ENCODE results near the gene TTN.

The TTN gene

GRCh38 chr2:178512484-178512883, 294.7 kb downstream of the TTN start:
- TF ChIP-seq CTCF (conservative IDR thresholded peaks at IDR 0.05; ENCODE audit: control insufficient read depth, insufficient read depth, low read depth, low read length), result no peak
- DNase-seq (ENCODE audit: low read depth), result peak; percentile 71
- H3K4me3 ChIP-seq (ENCODE audit: control insufficient read depth, low read depth, low read length), result no peak overlapping the region

GRCh38 chr2:178510384-178510783, 296.8 kb downstream of the TTN start:
- no peak for DNase-seq (ENCODE audit: low read depth)
- H3K4me3 ChIP-seq (ENCODE audit: control insufficient read depth, low read depth, low read length), result no peak overlapping the region
- no peak for TF ChIP-seq CTCF (conservative IDR thresholded peaks at IDR 0.05; ENCODE audit: control insufficient read depth, insufficient read depth, low read depth, low read length)

- no peak overlapping the region for H3K4me3 ChIP-seq (ENCODE audit: control insufficient read depth, low read depth, low read length)
- DNase-seq (ENCODE audit: low read depth), result no peak
- no peak for TF ChIP-seq CTCF (conservative IDR thresholded peaks at IDR 0.05; ENCODE audit: control insufficient read depth, insufficient read depth, low read depth, low read length)
These were observed 298.6 kb downstream of the TTN start for GRCh38 chr2:178508646-178509045.

- TF ChIP-seq CTCF (conservative IDR thresholded peaks at IDR 0.05; ENCODE audit: control insufficient read depth, insufficient read depth, low read depth, low read length), result no peak
- no peak overlapping the region for H3K4me3 ChIP-seq (ENCODE audit: control insufficient read depth, low read depth, low read length)
- no peak for DNase-seq (ENCODE audit: low read depth)
These were observed 300.3 kb downstream of the TTN start for GRCh38 chr2:178506949-178507348.

- no peak for DNase-seq (ENCODE audit: low read depth)
- no peak for TF ChIP-seq CTCF (conservative IDR thresholded peaks at IDR 0.05; ENCODE audit: control insufficient read depth, insufficient read depth, low read depth, low read length)
- no peak overlapping the region for H3K4me3 ChIP-seq (ENCODE audit: control insufficient read depth, low read depth, low read length)
These were observed 300.7 kb downstream of the TTN start for GRCh38 chr2:178506524-178506923.

GRCh38 chr2:178506101-178506500, 301.1 kb downstream of the TTN start:
- H3K4me3 ChIP-seq (ENCODE audit: control insufficient read depth, low read depth, low read length), result no peak overlapping the region
- TF ChIP-seq CTCF (conservative IDR thresholded peaks at IDR 0.05; ENCODE audit: control insufficient read depth, insufficient read depth, low read depth, low read length), result no peak
- peak; percentile 48 for DNase-seq (ENCODE audit: low read depth)

GRCh38 chr2:178502751-178503150, 304.5 kb downstream of the TTN start:
- no peak overlapping the region for H3K4me3 ChIP-seq (ENCODE audit: control insufficient read depth, low read depth, low read length)
- no peak for DNase-seq (ENCODE audit: low read depth)
- no peak for TF ChIP-seq CTCF (conservative IDR thresholded peaks at IDR 0.05; ENCODE audit: control insufficient read depth, insufficient read depth, low read depth, low read length)

Measured in fibroblast of mammary gland (primary cell).